Measurements from ENCODE around the gene FAM20A.
"Not testable (repeated sequence)": the region's sequence is repeated elsewhere in the genome, so short reads cannot be mapped to it uniquely, and the experiment has no call there.

FAM20A gene

GRCh38 chr17:68587847-68588246 is 13.3 kb downstream of the FAM20A start:
- no peak for DNase-seq

- no peak for DNase-seq
These were observed 14.1 kb downstream of the FAM20A start for GRCh38 chr17:68587026-68587425.

- DNase-seq, result no peak
These were observed 15.5 kb downstream of the FAM20A start for GRCh38 chr17:68585643-68586042.

- no peak for DNase-seq
These were observed 16.4 kb downstream of the FAM20A start for GRCh38 chr17:68584581-68585303.

- DNase-seq, result not testable (repeated sequence)
These were observed 18.3 kb downstream of the FAM20A start for GRCh38 chr17:68582867-68583266.

GRCh38 chr17:68581863-68582645 is 19.1 kb downstream of the FAM20A start:
- no peak for DNase-seq

- DNase-seq, result peak; percentile 78 to 85
These were observed 20.9 kb downstream of the FAM20A start for GRCh38 chr17:68580236-68580770.

- DNase-seq, result no peak
These were observed 21.8 kb downstream of the FAM20A start for GRCh38 chr17:68579194-68579927.

- no peak for DNase-seq
These were observed 22.9 kb downstream of the FAM20A start for GRCh38 chr17:68578236-68578635.

GRCh38 chr17:68577497-68577821 is 23.7 kb downstream of the FAM20A start:
- DNase-seq, result no peak

- DNase-seq, result no peak
These were observed 24.2 kb downstream of the FAM20A start for GRCh38 chr17:68576811-68577496.

- no peak for DNase-seq
These were observed 25.0 kb downstream of the FAM20A start for GRCh38 chr17:68576137-68576536.

GRCh38 chr17:68573338-68573737 is 27.8 kb downstream of the FAM20A start:
- DNase-seq, result no peak

- DNase-seq, result peak; percentile 9 to 29
These were observed 28.9 kb downstream of the FAM20A start for GRCh38 chr17:68572138-68572842.

- no peak for DNase-seq
These were observed 30.6 kb downstream of the FAM20A start for GRCh38 chr17:68570526-68570925.

- DNase-seq, result no peak
These were observed 31.8 kb downstream of the FAM20A start for GRCh38 chr17:68569346-68569745.

GRCh38 chr17:68568581-68568980 is 32.6 kb downstream of the FAM20A start:
- DNase-seq, result no peak

GRCh38 chr17:68567581-68567980 is 33.6 kb downstream of the FAM20A start:
- no peak for DNase-seq

- no peak for DNase-seq
These were observed 34.1 kb downstream of the FAM20A start for GRCh38 chr17:68567035-68567434.

- DNase-seq, result no peak
These were observed 34.8 kb downstream of the FAM20A start for GRCh38 chr17:68566442-68566738.

GRCh38 chr17:68565661-68566441 is 35.3 kb downstream of the FAM20A start:
- no peak for DNase-seq

Measured in AML-193 (cell line).